Sigmoid colon (tissue), 4 donors: Measurements from ENCODE around the gene PFDN1.
A peak's percentile ranks its signal among the peaks of the same experiment; 100 is the strongest.

Source experiments
- EP300 ChIP-seq, 4 donors: sonication (generic); formaldehyde crosslinking; IDR thresholded peaks; one replicate each; pipeline ENCODE4 v1.6.1; 2017; ENCODE audit warnings: antibody characterized with exemption in 4 of 4
- POLR2A ChIP-seq, 2 donors: fragments of 450-650 bp; IDR thresholded peaks; one replicate each; pipeline ENCODE4 v1.6.1; 2016; ENCODE audit warnings: antibody characterized with exemption in 2 of 2, mild to moderate bottlenecking in 2 of 2, moderate library complexity in 2 of 2
- POLR2AphosphoS5 ChIP-seq, 4 donors: sonication (generic); formaldehyde crosslinking; IDR thresholded peaks; one replicate each; pipeline ENCODE4 v1.6.1; 2017; ENCODE audit warnings: antibody characterized with exemption in 4 of 4
- TF ChIP-seq, protein P1 (sequence below), 4 experiments: fragments of 450-650 bp in 3 of 4; fragments of 200-600 bp in 1 of 4; IDR thresholded peaks; one replicate each; pipeline ENCODE4 v1.5.1; 2016 to 2019; ENCODE audit warnings: antibody characterized with exemption in 4 of 4, mild to moderate bottlenecking in 3 of 4, moderate library complexity in 2 of 4

DNA sequence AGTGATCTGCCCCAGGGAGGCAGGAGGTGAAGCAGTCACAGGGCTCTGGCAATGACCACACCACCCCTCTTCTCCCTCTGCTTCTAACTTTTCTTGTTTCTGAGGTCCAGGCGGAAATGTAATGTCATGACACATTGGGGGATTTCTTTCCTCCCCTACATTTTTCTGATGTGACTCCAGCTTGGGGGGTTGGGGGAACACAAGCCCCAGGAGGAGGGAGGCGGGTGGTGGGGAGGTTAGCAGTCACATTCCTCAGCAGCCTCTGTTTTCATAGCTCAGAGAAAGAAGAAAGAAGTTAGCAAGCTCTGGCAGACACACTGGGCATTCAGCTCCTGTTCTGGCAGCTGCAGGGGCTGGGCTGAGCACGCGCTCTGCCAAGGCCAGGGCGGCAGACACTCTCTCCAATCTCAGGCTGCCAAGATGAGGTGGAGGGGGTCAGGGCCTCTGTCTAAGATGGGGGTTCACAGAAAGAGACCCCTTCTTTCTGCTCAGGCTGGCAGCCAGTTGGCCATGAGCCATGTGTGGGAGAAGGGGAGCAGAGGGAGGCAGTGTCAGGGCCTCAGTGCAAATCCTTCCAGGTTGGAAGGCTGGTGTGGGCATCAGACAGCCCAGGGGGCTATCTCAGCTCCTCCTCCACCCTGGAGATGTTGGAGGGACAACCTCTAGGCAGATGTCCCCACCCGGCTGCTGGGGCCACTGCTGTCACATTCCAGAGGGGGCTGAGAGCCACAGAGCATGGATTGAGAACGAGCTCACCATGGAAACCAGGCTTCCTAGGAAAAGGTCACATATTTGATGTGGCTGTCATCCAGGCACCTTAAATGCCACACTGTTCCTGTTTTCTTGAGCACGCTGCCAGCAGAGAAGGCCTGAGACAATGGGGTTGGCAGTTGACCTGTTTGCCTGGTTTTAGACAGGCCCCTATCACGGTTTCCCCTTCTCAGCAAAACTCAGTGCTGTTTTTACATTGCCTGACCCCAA is 20.1 kb upstream of the PFDN1 start:
- TF ChIP-seq, protein P1, sequence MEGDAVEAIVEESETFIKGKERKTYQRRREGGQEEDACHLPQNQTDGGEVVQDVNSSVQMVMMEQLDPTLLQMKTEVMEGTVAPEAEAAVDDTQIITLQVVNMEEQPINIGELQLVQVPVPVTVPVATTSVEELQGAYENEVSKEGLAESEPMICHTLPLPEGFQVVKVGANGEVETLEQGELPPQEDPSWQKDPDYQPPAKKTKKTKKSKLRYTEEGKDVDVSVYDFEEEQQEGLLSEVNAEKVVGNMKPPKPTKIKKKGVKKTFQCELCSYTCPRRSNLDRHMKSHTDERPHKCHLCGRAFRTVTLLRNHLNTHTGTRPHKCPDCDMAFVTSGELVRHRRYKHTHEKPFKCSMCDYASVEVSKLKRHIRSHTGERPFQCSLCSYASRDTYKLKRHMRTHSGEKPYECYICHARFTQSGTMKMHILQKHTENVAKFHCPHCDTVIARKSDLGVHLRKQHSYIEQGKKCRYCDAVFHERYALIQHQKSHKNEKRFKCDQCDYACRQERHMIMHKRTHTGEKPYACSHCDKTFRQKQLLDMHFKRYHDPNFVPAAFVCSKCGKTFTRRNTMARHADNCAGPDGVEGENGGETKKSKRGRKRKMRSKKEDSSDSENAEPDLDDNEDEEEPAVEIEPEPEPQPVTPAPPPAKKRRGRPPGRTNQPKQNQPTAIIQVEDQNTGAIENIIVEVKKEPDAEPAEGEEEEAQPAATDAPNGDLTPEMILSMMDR (IDR thresholded peaks at IDR 0.05) = no peak
- peak in 1 of 4 donors; percentile 2 for TF ChIP-seq POLR2AphosphoS5 (IDR thresholded peaks at IDR 0.05)
- no peak for TF ChIP-seq POLR2A (IDR thresholded peaks at IDR 0.05)
- TF ChIP-seq EP300 (IDR thresholded peaks at IDR 0.05) = no peak
